ENCODE results near the gene ZC3H12C.
"Not testable (repeated sequence)": the region's sequence is repeated elsewhere in the genome, so short reads cannot be mapped to it uniquely, and the experiment has no call there.

Gene ZC3H12C

DNA sequence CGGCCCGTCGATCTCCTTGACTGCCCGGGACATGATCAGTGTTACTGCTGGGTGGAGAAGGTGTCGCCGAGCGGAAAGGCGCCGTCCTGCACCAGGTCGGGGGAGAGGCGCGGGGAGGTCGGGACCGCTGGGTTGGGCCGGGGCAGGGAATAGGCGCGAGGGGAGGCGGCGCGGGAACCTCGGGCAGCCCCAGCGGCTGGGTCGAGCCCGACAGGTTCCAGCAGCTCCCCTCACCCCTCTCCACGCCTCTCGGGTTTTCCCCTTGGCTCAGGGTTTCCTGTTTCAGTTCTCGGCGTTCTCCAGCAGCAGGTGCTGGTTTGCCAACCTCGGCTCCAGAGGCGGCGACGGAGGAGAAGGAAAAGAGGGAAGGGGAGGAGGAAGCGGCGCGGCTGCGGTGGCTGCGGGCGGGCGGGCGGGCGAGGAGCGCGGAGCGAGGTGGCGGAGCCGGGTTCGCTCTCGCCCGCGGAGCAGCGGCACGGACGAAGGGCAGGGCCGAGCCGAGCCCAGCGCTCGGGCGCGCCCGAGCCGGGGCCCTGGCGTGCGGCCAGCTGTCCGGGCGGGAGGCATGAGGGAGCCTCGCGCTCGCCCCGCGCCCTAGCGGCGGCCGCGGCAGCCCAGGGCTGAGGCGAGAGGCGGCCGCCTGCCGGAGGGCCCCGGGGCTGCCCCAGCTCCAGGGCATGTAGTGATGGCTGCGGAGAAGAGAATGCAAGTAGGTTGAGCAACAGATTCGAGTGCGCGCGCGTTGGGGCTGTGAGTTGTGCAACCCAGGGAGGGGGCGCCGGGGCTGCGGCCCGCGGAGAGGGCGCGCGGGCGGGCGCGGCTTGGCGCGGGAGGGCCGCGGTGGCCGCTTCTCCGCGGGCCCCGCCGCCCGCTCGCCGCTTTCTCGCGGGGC, at the start of gene ZC3H12C:
Gene ZC3H12C (plus strand): TSS at position 878 of the 892 bp plus-strand sequence. CDS start 20 bp downstream, outside the sequence.
- no peak for DNase-seq (ENCODE audit: low read depth)

DNA sequence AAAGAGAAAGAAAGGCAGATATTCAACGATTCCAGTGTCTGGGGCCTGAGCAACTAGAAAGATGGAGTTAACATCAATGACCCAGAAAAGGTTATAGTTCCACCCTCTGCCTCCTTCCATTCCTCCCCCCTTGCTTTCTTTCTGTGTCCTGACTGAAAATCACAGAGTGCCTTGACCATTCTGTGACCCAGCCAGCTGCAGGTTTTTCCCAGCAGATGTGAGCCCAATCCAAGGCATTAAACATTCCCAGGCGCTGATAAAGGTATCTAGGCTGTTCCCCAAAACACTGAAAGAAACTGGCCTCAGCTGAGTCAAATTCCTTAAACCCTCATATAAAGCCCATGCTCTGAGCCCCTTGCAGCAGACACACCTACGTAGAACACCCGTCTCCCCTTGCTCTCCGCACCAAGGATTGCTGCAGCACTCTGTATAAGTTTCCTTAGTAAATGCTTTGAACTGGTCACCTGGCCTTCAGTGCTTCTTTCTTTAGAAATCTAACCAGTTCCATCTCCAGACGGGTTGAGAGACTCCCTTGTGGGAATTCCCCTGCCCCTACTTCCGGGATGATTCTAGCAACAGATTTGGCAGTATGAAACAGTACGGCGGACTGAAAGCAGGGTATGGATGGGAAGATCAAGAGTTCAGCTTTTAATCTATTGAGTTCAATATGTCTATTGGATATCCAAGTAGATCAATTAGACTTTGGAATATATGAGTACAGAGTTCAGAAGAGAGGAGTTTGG, 48.8 kb upstream of the ZC3H12C start:
- no peak for DNase-seq (ENCODE audit: low read depth)

DNA sequence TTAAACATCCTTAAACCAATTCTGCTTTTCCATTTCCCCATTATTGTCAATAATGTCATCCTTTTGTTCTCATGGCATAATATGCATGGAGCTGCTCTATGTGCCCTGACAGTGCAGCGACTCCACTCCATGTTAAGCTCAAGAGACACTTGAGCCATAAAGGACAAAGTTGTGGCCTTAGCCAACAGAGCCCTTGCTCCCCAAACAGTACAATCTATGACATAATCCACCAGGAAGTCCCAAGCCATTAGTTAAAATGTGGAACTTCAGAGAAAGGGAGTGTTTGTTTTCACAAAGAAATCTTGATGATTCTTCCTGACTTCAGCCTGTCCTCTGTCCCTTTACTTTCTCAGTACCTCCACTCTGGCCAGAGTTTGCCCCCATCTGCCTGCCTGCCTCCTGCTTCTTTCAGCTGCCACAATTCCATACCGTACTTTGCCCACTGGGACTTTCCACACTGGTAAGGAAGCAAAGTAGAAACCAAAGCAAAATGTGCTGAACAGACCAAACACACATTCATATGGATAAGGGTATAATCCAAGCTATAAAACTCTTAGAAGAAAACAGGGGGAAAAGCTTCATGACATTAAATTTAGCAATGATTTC, 46.3 kb upstream of the ZC3H12C start:
- no peak for DNase-seq (ENCODE audit: low read depth)

DNA sequence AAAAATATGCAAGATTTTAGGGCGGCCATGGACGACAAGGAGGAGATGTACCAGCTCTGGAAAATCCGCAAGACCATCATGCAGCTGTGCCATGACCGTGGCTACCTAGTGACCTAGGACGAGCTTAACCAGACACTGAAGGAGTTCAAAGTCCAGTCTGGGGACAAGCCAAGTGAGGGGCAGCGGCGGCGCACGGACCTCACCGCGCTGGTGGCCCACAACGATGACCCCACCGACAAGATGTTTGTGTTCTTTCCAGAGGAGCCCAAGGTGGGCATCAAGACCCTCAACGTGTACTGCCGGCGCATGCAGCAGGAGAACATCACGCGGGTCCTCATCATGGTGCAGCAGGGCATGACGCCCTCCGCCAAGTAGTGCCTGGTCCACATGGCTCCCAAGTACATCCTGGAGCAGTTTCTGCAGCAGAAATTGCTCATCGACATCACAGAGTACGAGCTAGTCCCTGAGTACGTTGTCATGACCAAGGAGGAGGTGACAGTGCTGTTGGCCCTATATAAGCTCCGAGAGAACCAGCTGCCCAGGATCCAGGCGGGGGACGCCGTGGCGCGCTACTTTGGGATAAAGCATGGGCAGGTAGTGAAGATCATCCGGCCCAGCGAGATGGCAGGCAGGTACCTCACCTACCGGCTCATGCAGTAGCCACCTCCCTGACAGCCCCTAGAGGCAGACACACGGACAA, 43.5 kb upstream of the ZC3H12C start:
- no peak for DNase-seq (ENCODE audit: low read depth)

DNA sequence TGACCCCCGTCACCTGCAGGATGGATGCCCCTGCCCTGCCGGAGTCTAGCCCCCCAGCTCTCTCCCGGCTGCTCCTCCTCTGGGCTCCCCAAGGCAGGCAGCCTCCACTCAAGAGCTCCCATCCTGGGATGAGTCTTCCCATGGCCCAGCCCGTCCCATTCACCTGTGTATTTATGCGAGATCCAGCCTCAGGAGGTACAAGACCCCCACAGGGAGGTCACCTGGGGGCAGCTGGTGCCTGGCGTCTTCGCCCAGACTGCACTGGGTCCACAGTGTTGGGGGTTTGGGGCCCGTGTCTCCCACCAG, 43.0 kb upstream of the ZC3H12C start:
- DNase-seq (ENCODE audit: low read depth) = no peak

DNA sequence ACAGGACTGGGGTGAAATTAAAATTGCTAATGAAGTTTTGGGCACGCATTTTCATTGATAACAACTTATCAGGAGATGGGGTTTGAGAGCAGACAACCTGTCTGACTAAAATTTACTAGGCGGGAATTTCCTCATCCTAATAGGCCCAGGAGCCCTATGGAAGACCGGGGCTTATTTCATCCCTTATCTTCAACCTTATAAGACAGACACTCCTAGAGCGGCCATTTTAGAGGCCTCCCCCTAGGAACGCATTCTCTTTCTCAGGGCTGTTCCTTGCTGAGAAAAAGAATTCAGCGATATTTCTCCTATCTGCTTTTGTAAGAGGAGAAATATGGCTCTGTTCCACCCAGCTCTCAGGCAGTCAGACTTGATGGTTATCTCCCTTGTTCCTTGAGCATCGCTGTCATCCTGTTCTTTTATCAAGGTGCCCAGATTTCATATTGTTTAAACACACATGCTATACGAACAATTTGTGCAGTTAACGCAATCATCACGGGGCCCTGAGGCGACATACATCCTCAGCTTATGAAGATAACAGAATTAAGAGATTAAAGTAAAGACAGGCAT, 39.3 kb upstream of the ZC3H12C start:
- DNase-seq (ENCODE audit: low read depth) = no peak

DNA sequence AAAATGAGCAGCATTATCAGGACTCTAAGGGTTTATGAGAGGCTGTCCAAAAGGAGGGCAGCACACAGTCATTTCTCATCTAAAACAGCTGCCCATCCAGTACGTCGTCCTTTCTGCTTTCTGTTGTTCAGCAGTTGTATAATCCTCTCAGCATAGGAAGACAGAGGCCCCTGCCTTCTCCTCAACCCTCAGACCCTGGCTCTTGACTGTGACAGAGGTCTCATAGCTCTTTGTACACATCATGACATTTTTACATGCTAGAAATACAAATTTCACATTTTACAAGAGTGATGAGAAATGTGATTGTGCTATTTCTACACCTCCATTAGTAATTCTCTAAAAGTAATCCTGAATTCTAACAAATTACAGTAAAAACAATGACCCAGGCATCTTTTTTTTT, 36.2 kb upstream of the ZC3H12C start:
- no peak for DNase-seq (ENCODE audit: low read depth)

DNA sequence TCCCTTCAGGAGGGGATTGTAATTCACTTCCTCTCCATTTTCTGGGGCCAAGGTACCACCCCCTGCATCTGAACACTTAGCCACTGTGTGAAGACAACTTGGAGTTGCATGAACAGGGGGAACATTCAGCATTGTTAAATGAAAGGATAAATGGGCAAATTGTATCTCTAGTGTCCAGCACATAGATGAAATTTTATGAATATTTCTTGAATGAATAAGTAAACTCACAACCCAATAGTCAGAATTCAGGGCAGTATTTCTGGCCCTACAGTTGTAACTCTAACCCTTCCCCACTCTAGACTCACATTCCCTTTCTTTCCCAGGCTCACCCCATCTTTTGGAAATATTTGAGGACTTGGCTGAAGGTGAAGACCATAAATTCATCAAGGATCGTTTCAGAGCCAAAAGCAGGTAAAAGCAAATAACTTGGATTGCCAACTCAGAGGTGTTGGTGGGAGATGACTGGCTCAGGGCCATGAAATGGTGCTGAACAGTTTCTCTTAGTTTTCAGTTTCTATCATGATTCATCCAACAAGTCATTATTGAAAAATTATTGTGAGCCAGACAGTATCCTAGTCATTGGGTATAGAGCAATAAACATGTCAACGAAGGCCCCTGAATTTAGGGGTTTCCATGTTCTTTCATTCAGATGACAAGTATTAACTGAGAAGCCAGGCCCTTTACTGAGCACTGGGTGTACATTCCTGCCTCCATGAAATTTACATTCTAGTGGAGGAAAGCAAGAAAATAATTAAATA, 33.3 kb upstream of the ZC3H12C start:
- DNase-seq (ENCODE audit: low read depth) = peak; percentile 56

DNA sequence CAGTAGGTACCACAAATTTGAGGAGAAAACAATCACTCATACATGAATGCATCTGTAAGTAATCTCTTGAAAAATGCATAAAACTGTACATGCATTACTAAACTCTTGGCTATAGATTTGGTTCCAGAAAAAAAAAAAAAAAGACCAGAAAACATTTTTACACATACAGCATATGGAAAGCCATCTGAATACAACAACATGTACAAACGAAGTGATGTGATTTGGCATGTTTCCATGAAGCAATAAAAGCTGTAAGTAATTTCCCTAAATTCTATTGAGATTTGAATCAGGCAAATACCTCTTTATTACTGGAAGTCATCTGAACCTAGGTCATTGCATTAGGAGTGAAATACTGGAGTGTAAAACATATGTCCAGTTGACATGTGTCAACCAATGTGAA, 31.9 kb upstream of the ZC3H12C start:
- no peak for DNase-seq (ENCODE audit: low read depth)

DNA sequence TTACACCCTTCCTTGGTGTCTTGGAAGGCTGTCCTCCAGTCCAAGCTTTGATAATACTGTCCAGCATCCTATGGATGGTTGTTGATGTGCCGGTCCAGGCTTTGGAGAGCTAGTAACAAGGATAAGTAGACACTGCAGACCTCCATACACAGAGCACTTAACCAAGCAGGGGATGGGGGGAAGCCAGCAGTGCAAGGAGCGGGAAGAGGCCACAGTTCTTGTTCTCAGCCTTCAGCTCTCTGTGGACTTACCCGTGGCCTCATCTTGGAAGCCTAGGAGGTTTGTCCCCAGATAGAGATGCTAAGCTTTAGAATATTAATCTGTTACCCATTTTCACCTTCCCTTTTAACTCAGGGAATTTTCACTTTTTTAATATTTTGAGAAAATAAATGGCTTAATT, 30.9 kb upstream of the ZC3H12C start:
- DNase-seq (ENCODE audit: low read depth) = no peak

DNA sequence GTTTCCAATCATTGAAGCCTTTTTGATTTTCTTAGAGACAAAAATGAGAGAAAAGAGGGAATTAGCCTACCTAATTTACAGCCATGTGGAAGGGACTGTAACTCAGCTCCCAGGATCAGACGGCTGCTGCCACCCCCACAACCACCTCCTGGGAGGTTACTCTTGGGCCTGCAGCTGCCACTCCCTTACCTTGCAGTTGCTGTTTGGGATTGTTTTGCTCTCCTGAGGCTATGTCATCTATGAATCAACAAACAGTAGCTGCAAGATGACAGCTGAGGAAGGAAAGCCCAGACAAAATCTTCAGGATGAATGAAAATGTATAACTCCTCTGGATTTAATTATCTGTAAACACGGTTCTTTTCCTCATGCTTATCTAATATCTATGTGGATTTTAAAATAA, 28.0 kb upstream of the ZC3H12C start:
- no peak for DNase-seq (ENCODE audit: low read depth)

DNA sequence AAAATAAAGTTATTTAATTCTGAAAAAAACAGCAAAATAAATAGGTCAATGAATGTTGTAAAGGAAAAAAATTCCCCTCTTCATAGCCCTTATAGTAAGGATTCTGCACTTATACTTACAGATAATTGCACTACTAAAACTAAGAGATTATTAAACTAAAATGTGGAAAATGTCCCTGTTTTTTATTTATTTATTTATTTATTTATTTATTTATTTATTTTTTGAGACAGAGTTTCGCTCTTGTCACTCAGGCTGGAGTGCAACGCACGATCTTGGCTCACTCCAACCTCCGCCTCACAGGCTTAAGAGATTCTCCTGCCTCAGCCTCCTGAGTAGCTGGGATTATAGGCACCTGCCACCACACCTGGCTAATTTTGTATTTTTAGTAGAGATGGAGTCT, 25.2 kb upstream of the ZC3H12C start:
- not testable (repeated sequence) for DNase-seq (ENCODE audit: low read depth)

DNA sequence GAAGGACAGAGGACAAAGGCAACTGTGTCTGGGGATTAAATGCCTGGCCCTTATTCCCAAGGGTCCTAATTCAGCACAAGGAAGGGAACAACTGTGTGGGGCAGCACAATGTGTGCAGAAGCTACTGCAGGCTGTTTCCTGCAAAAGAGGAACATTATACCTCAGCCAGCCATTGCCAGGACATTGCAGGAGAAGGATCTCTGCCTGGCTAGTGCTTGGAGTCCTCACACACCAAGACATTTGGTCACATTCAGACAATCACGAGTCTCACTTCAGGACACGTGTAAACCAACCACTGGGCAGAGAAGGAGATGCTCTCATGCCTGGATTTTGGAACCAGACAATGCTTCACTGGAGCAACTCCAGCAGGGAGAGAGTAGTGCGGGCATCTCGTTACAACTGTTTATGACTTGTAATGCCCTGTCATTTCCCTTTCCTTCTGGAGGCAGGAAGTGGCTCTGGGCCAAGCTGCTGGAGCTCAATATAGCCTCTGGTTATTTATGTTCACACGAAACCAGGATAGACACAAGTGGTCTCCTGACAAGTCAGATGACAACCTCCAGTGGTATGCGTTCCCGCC, 23.9 kb upstream of the ZC3H12C start:
- peak; percentile 89 for DNase-seq (ENCODE audit: low read depth)

DNA sequence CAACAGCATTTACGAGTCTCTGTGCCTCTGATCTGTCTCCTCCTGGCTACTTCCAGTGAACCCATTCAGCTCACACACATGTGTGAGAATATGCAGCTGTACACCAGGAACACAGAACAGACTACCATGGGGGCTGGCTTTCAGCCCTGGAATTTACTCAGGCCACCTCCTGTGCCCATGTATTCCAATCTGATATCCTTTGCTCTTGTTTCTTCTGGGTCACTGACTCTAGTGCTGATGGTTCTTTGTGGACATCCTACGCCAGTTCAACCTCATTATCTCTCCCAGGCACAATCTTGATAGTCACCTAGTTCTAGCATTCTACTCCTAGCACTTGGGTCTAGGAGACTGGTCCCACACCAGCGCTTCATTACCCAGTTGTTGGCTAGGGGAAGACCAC, 23.0 kb upstream of the ZC3H12C start:
- no peak for DNase-seq (ENCODE audit: low read depth)

DNA sequence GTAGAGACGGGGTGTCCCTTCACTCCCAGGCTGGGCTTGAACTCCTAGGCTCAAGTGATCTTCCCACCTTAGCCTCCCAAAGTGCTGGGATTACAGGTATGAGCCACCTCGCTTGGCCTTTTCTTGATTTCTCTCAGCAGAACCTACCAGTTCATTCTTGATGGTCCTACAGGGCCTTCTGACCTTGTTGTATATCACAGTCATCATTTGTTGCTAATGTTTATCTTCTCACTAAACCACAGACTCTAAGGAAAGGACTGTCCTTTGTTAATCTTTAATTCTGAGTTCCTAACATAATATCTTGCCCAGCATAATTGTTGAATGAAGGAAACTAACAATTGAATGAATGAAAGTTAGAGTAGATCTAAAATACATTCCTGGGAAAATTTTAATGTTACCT, 22.0 kb upstream of the ZC3H12C start:
- no peak for DNase-seq (ENCODE audit: low read depth)

DNA sequence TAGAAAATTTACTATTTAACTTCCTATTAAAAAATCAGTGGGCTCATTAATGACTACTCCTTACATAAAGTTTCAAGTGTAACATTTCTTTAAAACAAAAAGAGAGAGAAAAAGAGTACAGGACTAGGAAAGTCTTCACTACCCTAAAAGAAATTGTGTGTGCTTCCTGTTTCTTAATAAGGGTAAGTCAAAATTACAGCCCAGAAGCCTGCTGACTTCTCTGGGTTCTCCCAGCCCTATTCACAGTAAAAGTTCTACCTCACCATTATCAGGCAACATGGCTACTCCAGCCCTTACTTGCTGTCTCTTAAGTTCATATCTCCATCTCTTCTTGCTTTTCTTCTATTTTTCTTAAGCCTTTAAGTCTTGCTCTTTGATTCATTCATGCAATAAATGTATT, 20.3 kb upstream of the ZC3H12C start:
- DNase-seq (ENCODE audit: low read depth) = no peak

DNA sequence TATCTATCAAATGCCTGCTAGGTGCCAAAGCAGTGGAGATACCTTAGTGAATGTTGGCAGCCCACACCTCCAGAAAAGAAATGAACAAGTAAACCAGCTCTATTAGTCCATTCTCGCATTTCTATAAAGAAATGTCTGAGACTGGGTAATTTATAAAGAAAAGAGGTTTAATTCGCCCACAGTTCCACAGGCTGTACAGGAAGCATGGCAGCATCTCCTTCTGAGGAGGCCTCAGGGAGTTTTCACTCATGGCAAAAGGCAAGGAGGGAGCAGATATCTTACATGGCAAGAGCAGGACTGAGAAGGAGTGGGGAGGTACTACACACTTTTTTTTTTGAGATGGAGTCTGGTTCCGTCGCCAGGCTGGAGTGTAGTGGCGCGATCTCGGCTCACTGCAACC, 18.7 kb upstream of the ZC3H12C start:
- no peak for DNase-seq (ENCODE audit: low read depth)

DNA sequence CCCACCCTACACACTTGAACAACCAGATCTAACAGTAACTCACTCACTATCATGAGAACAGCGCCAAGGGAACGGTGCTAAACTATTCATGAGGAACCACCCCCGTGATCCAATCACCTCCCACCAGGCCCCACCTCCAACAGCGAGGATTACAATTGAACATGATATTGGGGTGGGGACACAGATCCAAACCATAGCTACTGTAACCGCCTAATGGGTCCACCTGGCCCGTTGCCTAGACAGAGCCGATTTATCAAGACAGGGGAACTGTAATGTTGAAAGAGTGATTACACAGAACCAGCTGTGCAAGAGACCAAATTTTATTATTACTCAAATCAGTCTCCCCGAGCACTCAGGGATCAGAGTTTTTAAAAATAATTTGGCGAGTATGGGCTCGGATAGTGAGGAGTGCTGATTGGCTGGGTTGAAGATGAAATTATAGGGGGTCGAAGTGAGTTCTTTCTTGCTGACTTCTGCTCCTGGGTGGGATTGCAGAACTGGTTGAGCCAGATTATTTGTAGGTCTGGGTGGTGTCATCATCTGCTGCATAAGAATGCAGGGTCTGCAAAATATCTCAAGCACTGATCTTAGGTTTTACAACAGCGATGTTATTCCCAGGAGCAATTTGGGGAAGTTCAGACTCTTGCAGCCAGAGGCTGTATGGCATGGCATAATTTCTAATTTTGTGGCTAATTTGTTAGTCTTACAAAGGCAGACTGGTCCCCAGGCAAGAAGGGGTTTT, 17.9 kb upstream of the ZC3H12C start:
- DNase-seq (ENCODE audit: low read depth) = no peak

DNA sequence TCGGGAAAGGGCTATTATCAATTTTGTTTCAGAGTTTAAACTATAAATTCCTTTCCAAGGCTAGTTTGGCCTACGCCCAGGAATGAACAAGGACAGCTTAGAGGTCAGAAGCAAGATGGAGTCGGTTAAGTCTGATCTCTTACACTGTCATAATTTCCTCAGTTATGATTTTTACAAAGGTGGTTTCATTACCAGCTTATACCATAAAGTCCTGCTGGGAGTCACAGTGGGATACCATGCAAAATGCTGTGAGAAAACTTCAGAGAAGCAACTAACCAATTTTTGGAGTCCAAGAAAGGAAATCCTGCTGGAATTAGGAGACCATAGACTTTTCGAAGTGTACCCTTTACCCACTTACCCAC, 17.4 kb upstream of the ZC3H12C start:
- DNase-seq (ENCODE audit: low read depth) = no peak

DNA sequence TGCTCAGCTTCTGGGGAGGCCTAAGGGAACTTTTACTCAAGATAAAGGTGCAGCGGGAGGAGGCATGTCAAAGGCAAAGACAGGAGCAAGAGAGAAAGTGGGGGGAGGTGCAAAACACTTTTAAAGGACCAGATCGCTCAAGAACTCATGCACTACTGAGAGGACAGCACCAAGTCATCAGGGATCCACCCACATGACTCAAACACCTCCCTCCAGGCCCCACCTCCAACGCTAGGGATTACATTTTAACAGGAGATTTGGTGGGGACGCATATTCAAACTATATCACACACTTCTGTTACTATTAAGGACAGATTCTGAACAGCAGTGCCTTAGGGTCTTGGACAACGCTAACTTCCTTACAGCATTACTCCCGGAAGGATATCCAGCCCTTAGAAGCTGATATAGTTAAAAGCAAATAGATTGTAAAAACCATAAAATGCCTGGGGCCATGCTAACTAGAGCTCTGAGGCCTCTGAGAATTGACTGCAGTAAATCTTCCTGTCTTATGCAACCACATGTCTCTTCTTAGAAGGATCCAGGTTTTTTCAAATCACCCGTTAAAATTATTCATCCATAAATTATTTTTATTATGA, 16.7 kb upstream of the ZC3H12C start:
- no peak for DNase-seq (ENCODE audit: low read depth)
